Posterior cingulate gyrus (tissue), 11 donors: ENCODE data around the gene BICRA.
"Not testable (repeated sequence)": the region's sequence is repeated elsewhere in the genome, so short reads cannot be mapped to it uniquely, and the experiment has no call there.

Experiments
- DNase-seq, 10 donors: peaks; one replicate each; pipeline versions ENCODE4 v3.0.0 to v3.0.0-alpha.2; 2020 to 2021; ENCODE audit warnings: mixed read lengths in 3 of 10
- intact Hi-C: fragments of 100-400 bp; cut with DNase I; formaldehyde crosslinking; loops from one replicate; pipeline ENCODE4 v1.15.1; 2023

BICRA gene

DNA sequence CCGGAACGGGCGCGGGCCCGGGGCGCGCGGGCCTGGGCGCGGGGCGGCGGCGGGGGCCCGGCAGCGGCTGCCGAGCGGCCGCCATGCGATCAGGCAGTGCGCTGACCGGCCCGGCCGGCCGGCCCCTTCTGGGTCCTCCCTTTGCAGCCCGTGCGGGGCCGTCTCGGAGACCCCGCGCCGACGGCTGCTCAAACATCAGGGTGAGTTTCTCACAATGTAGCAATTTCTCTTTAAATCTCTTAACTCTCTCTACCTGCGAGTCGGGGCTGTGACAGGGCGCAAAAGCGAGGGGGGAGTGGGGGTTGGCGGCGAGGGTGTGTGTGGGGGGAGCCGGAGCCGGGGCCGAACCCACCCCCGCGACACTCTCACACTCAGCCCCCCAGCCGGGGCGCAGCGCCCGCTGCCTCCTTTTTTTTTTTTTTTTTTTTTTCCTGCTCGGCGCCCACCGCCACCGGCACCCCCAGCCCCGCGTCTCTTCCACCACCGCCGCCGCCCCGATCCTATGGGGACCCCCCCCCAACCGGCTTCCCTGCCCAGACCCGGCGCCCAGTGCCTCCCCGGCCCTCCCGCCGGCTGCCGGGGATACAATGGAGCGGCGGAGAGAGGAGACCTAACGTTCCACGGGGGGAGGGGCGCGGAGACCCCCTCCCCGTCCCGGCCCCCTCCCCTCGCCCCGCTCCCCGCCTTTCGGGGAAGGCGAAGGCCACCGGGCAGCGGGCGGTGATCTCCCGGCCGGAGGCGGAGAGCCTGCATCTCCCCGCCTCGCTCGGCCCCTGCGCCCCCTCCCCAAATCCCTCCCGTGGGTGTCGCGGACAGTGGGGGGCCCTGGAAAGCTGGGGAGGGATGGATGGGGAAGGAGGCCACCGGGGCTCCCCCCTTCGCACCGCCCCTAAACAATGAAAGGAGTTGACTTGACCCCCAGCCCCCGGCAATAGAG, at the start of gene BICRA:
BICRA (plus strand) TSS at position 166 of the 937 bp plus-strand sequence. CDS start 64,441 bp downstream, outside the sequence.
- intact Hi-C loops = loop anchor here (1.0 to 10.0 kb wide), 3 partner anchors 9 to 174 kb away; partner anchors contain the start of gene NAPA

DNA sequence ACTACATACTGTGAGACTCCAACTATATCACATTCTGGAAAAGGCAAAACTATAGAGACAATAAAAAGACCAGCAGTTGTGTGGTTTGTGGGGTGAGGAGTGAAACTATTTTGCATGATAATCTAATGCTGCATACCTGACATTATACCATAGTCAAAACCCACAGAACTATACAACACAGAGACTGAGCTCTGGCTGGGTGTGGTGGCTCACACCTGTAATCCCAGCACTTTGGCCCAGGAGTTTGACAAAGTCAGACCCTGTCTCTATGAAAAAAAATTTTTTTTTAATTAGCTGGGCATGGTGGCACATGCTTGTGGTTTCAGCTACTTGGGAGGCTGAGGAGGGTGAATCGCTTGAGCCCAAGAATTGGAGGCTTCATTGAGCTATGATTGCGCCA, 47.9 kb upstream of the BICRA start:
- no peak for DNase-seq
- intact Hi-C loops = no loop called here

More for the DNA sequence above, at the start of gene BICRA:
- DNase-seq = peak; percentile 51 to 97 (median 78)

DNA sequence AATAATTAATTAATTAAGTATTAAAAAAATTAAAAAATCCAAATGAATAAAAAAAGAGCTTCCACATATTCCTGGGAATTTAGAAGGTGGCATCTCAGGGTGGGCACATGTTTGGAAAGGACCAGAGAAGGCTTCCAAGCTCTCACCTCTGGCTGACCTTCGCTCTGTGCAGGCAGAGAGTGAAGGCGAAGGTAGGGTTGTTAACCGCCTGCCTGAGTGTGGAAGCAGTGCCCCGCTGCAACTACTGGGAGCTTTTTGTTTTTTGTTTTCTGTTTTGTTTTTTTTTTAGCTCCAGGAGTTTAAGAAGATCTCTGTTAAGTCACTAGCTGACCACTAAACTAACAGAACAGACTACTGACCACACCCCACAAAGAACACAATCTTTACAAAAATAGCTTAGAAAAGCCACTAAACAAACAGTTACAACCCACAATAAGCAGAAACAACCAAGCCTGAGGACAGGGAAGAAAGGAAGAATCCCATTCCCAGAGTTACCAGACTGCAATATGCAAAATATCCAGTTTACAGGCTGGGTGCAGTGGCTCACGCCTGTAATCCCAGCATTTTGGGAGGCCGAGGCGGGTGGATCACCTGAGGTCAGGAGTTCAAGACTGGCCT, 47.4 kb upstream of the BICRA start:
- intact Hi-C loops = no loop called here

DNA sequence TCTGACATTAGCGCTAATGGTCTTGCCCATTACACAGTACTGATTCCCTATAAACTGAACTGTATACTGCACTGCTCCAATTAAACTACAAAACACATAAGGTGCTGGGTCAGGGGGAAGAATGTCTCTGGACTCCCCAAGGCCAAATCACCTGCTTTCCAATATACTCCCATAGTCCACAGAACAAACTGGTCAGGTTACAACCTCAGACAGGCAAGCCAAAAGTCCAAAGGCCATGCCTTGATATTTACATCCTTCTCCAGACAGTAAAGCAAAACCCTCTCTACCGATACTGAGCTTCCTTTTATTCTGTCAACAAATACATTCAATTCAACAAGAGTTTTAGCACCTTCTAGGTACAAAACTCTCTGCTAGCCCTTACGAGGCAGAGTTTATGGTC, 44.9 kb upstream of the BICRA start:
- DNase-seq = peak in 1 of 10 donors; percentile 4
- intact Hi-C loops = no loop called here

More for the DNA sequence above, 47.4 kb upstream of the BICRA start:
- peak in 1 of 10 donors; percentile 27 for DNase-seq

DNA sequence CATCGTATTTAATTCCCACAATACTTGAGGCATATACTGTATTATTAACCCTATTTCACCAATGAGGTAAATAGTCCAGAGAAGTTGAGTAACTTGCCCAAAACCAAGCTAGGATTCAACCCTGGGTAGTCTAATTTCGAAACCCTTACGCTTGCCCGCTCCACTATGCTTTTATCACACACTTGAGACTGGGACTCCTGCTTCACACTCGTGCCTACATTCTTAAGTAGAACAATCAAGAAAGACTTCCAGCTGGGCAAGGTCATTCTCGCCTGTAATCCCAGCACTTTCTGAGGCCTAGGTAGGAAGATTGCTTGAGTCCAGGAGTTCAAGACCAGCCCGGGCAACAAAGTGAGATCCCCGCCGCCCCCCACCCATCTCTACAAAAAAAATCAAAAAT, 39.6 kb upstream of the BICRA start:
- no peak for DNase-seq
- intact Hi-C loops = no loop called here

DNA sequence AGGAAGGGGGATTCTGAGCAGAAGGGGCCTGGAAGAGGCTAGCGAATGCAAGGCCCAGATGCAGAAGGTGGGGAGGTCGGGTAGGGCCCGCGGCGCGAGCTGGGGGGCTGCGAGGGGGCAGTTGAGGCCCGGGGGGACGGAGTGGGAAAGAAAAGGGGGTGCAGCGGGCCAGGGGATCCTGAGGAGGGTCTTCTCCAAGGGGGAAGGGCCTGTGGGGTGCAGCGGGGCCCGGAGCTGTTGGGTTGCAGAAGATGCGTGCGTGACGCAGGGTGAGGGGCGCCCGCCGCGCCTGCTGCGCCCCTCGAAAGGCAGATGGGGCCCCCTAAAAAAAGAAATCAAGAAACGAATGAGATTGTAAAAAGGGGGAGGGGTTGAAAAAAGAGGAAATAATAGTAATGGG, 36.3 kb upstream of the BICRA start:
- peak in 1 of 10 donors; percentile 32 for DNase-seq
- intact Hi-C loops = no loop called here

DNA sequence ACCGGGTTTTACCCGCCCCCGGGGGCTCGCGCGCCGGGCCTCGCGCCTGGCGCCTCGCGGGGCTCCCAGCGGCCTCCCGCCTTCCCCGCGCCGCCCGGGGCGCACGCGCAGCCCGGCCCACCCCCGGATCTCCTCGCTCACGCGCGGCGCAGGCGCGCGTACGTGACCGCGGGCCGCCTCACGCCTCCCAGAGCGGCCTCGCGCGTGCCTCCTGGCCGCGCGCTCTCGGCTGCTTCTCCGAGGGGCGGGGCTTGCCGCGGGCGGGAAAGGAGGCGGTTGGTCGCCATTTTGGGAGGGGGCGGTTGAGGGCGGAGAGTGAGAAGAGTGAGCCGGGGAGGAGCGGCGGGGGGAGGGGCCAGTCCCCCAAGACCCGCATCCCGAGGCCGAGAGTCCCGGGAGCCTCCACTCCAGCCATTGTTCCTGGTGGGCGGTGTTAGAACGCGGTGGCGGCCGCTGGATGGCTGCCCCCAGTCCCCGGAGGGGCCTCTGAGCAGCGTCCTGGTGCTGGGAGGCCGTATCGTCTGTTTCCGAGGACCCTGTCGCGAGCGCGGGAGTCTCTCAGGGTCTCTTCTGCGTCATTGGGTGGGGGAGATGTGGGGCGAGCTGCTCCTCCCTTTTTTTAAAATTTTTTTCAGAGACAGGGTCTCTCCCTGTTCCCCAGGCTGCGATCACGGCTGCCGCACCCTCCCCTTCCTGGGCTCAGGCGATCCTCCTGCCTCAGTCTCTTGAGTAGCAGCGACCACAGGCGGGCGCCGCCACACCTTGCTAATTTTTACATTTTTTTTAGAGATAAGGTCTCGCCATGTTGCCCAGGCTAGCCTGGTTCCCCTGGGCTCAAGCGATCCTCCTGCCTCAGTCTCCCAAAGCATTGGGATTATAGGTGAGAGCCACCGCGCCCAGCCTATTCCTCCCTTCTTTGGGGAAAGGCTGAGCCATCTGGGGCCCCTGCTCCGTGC, 35.6 kb upstream of the BICRA start, which contains the start of gene ZNF541:
ZNF541 (minus strand) TSS at position 78 of the 956 bp plus-strand sequence. CDS start 17,292 bp downstream, outside the sequence.
- intact Hi-C loops = no loop called here
- peak; percentile 57 to 96 (median 79) for DNase-seq

DNA sequence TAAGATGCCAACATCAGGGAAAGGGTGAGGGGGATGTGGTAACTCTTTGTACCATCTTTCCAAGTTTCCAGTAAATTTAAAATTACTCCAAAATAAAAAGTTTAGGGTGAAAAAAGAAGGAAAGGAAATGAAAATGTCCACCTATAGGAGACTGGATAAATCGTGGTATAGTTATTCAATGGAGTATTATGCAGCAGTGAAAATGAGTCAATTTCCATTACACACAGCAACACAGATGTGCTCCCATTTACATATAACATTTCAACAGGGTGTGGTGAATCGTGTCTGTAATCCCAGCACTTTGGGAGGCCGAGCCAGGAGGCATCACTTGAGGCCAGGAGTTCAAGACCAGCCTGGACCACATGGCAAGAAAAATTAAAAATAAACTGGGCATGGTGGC, 28.5 kb upstream of the BICRA start:
- intact Hi-C loops = no loop called here
- DNase-seq = no peak

DNA sequence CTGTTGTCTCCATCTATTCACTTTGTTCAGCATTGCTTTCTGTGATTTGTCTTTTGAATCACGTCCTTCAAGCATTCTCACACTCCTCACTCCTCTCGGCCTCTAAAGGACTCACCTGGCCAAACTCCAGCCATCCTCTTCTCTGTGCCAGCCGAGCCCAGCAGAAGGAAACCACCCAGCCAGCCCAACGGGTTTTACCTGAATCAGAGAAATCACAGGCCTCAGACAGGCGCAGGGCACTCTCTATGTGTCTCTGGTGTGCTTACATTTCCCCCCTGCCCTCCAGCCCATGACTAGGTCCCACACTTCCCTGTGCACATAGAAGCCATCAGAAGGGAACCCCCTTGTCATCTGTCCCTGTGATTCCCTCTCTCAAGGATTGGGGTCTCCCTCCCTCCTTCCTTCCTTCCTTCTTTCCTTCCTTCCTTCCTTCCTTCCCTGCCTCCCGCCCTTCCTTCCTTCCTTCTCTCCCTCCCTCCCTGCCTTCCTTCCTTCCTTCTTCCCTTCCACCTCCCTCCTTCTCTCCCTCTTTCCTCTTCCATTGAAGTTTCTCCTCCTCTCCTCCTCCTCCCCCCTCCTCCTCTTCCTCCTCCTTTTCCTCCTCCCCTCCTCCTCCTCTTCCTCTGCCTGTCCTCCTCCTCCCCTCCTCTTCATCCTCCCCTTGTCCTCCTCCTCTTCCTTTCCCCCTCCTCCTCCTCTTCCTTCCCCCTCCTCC, 27.2 kb upstream of the BICRA start:
- intact Hi-C loops = no loop called here
- peak in 1 of 10 donors; percentile 45 for DNase-seq

DNA sequence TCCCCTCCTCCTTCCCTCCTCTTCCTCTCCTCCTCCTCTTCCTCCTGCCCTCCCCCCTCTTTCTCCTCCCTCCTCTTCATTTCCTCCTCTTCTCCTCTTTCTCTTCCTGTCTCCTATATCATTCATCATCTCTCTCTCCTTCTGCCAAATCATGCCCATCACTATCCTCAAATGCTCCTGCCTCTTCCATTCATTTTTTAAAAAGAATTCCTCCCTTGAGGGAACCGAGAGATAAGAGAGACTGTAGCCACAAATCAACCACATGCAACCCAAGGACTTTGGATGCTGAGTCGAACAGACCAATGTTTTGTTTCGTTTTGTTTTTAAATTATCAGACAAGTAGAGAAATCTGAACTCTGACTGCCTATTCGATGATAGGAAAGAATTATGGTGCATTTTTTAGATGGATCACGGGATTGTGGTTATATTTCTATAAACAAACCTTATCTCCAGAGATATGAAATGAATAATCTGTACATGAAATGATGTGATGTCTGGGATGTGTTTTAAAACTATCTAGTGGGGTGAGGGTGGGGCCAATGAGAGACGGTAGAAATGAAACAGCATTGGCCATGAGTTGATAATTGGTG, 26.5 kb upstream of the BICRA start:
- intact Hi-C loops = no loop called here
- DNase-seq = no peak

DNA sequence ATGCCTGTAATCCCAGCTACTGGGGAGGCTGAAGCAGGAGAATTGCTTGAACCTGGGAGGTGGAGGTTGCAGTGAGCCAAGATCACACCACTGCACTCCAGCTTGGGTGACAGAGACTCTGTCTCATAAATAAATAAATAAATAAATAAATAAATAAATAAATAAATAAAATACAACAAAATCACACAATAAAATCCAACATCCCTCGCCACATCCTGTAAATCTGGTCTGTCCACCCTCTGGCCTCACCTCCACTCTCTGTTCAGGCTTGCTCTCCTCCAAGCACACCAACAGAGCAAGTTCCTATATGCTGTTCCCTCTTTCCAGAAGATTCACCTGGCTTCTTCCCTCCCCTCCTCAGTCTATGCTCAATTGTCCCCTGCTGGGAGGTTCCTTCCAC, 25.8 kb upstream of the BICRA start:
- DNase-seq, intact Hi-C loops: not testable (repeated sequence)

DNA sequence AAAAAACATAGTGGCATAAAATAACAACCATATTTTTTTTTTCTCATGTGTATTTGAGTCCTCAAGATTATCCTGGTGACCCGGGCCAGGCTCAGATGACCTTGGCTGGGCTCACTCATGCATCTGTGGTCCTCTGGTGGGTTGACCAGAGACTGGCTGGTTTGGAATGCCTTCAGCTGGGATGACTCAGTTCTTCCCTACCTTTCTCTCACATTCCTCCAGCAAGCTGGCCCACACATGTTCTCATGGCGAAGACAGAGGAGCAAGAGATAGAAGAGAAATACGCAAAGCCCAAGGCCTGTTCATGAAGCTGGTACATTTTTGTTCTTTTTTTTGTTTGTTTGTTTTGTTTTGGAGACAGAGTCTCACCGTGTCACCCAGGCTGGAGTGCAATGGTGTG, 21.6 kb upstream of the BICRA start:
- DNase-seq = peak in 2 of 10 donors; percentile 19 to 30
- intact Hi-C loops = no loop called here

DNA sequence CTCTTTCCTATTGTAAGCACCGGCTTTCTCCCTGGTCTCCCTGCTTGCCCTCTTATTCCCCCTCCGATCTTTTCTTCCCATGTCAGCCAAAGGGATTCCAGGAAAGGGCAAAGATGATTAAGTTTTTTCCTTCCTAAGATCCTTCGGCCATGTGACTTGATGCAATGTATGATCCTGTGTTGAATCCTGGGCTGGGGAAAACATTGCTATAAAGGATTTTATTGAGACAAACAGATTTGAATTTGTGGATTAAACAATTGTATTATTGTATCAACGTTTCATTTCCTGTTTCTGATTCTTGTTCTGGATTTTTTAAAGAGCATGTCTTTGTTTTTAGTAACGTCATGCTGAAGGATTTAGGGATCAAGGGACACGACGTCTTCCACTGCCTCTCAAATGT, 19.1 kb upstream of the BICRA start:
- DNase-seq = no peak
- intact Hi-C loops = no loop called here

DNA sequence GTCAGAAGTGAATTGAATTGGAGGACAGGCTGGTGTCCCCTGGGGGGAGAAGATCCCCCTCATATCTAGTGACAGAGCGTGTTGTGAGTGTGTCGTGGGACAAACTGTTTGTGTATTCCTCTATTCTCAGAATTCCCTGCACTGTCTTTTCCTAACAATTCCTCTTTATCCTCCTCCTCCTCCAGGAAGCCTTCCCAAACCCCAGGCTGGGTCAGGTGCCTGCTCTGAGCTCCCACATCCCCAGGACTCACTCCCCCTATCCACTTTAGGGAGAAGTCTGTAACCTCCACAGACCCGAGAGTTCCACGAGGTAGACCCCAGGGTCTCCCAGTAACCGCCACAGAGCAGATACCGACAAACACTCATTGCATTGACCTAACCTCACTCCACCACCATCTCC, 15.1 kb upstream of the BICRA start:
- intact Hi-C loops = no loop called here
- DNase-seq = no peak

DNA sequence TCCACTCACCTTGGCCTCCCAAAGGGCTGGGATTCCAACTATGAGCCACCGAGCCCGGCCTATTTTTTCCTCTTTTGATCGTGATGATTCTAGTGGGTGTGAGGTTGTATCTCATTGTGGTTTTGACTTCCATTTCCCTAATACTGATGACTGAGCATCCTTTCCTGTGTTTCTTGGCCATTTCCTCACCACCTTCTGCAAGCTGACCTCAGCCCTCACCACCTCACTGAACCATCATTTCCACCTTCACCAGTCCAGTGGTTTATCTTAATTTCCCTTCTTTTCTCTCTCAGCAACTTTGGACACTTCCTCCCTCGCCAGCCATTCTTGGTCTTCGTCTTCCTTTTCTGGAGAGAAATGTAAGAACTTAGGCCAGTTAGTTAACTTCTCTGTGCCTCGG, 13.0 kb upstream of the BICRA start:
- DNase-seq = peak in 1 of 10 donors; percentile 12
- intact Hi-C loops = no loop called here

DNA sequence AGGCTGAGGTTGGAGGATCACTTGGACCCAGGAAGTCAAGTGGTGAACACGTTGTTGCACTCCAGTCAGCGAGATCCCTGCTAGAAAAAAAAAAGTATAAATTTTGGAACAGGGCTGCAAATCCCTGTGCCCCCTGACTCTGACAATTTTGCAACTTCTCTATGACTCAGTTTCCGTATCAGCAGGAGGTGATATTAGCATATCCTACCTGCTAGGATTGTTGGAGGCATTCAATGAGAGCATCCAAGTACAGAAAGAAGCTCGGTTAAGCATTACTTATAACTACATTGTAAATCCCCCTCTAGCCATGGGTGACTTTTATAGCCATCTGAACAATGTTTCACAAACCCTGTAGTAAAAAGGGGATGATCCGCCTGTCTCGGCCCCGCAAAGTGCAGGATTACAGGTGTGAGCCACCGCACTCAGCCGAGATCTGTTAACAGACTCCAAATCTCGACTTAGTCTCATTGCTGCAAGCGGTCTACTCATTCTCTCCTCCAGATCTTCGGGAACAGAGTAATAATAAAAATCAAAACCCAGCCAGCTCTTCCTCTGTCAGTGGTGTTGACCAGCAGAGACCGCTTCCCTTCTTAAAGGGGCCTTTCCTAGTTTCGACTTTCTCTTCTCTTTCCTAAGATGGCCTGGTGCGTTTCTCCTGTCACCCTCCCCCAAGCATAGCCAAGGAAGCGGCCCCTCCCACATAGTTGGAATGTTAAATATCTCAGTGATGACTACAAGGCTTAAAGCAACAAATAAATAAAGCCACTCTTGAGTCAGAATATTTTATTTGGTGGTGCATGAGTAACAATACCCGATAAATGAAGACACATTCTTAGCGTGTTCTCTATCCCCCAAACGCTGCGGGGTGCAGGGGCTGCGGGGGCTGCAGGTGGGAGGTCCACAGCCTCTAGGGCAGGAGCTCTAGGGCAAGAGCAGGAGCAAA, 10.3 kb upstream of the BICRA start:
- DNase-seq = peak in 1 of 10 donors; percentile 54
- intact Hi-C loops = no loop called here

DNA sequence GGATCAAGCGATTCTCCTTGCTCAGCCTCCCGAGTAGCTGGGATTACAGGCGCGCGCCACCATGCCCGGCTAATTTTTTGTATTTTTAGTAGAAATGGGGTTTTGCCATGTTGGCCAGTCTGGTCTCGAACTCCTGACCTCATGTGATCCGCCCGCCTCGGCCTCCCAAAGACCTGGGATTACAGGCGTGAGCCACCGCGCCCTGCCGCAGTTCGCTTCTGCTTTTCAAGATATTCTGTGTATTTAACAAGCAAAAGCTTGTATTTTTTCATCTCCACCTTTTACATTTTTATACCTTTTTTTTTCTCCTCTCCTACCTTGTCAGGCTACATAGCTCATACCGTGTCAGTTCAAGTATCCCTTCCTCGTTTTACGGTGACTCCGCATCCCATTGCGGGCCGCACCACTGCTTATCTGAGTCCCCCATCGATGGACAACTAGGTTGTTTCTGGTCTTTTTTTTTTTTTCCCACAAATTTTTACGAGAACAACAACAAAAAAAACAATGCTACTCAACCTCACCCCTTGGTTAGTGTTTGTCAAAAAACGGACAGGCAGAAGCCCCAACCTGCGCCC, 9.2 kb upstream of the BICRA start:
- intact Hi-C loops = loop anchor here (1.0 to 10.0 kb wide), 2 partner anchors 9 to 165 kb away; no protein-coding TSS in a partner anchor
- peak in 1 of 10 donors; percentile 75 for DNase-seq
